Sigmoid colon (tissue), 7 donors: ENCODE data around the gene DPY19L1. TPM values are rescaled to one million over a fixed set of nuclear protein-coding genes. Genes with fewer than 3 reads are reported as not detected.
"Not testable (repeated sequence)": the region's sequence is repeated elsewhere in the genome, so short reads cannot be mapped to it uniquely, and the experiment has no call there.

Experiments used
- DNase-seq: peaks from one replicate; pipeline ENCODE4 v3.0.0-alpha.2; 2019
- H3K27ac ChIP-seq, 4 donors: fragments of 200-600 bp; sonication (generic); one replicate each; pipeline ENCODE4 v1.5.1; 2016 to 2019; ENCODE audit warnings: mild to moderate bottlenecking in 1 of 4
- H3K27me3 ChIP-seq, 3 donors: fragments of 200-600 bp; sonication (generic); one replicate each; pipeline ENCODE4 v1.5.1; 2019; ENCODE audit warnings: mild to moderate bottlenecking in 1 of 3
- H3K36me3 ChIP-seq, 4 donors: fragments of 200-600 bp; sonication (generic); one replicate each; pipeline ENCODE4 v1.5.1; 2016 to 2019
- H3K4me1 ChIP-seq, 4 donors: fragments of 200-600 bp; sonication (generic); one replicate each; pipeline ENCODE4 v1.5.1; 2017 to 2019
- H3K4me3 ChIP-seq, 4 donors: fragments of 200-600 bp; sonication (generic); one replicate each; pipeline ENCODE4 v1.5.1; 2017 to 2019; ENCODE audit warnings: mild to moderate bottlenecking in 2 of 4, moderate library complexity in 1 of 4
- H3K9me3 ChIP-seq, 4 donors: fragments of 200-600 bp in 3 of 4; sonication (generic) in 3 of 4; one replicate each; pipeline versions ENCODE4 v1.5.1 to v1.6.1; 2013 to 2019
- CTCF ChIP-seq, 4 experiments: fragments of 450-650 bp in 3 of 4; fragments of 200-600 bp in 1 of 4; IDR thresholded peaks; one replicate each; pipeline ENCODE4 v1.5.1; 2016 to 2019; ENCODE audit warnings: antibody characterized with exemption in 4 of 4, mild to moderate bottlenecking in 3 of 4, moderate library complexity in 2 of 4
- EP300 ChIP-seq, 4 donors: sonication (generic); formaldehyde crosslinking; IDR thresholded peaks; one replicate each; pipeline ENCODE4 v1.6.1; 2017; ENCODE audit warnings: antibody characterized with exemption in 4 of 4
- POLR2A ChIP-seq, 2 donors: fragments of 450-650 bp; IDR thresholded peaks; one replicate each; pipeline ENCODE4 v1.6.1; 2016; ENCODE audit warnings: antibody characterized with exemption in 2 of 2, mild to moderate bottlenecking in 2 of 2, moderate library complexity in 2 of 2
- POLR2AphosphoS5 ChIP-seq, 4 donors: sonication (generic); formaldehyde crosslinking; IDR thresholded peaks; one replicate each; pipeline ENCODE4 v1.6.1; 2017; ENCODE audit warnings: antibody characterized with exemption in 4 of 4
- WGBS, 2 donors: extraction: QIAGEN DNeasy Blood & Tissue Kit; methylation state at CpG; one replicate each; pipeline ENCODE4 v1.1.7; 2013; 5-methylcytosine and 5-hydroxymethylcytosine counted together
- intact Hi-C: fragments of 100-400 bp; cut with DNase I; formaldehyde crosslinking; loops from one replicate; pipeline ENCODE4 v1.15.1; 2023
- polyA plus RNA-seq, 3 donors: library from polyadenylated mRNA; stranded (reverse); fragments of 200-250 nt; gene quantifications; one replicate each; pipeline ENCODE4 v1.2.3, GENCODE V29; 2013
- small RNA-seq, 3 donors: library from RNA; depleted of rRNA; stranded (forward); fragments of <200 nt; gene quantifications; one replicate each; pipeline ENCODE3, GENCODE V24; 2016
- total RNA-seq, 4 donors: library from RNA; depleted of rRNA; stranded (reverse); fragments of >200 nt; gene quantifications; one replicate each; pipeline ENCODE4 v1.1.0, GENCODE V29; 2016
- donor health status: healthy with polysubstance abuse.
- donor health status: Bipolar disorder and iron deficiency.
- donor health status: healthy.

DPY19L1 gene
- total and polyA plus RNA-seq, 7 donors: 1.8 to 17.1 (median 12.1) TPM

DNA sequence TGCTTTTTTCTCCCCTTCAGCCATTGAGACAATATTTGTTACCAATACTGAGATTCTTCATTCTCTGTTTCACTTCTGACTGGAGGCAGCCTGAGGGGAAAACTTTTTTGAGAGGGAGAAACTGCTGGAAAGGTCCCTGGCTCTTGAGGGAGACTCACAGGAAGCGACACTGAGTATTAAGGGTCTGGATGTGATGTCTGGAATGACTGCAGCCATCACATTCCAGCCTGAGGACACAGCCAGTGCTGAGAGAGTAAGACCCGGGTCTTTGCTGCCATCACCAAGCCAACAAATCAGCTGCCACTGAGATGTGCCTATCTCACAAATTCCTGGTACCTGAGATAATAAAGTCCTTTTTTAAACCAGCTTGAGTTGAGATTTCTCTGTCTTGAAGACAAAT, 157.4 kb downstream of the DPY19L1 start:
- no peaks in the 10 kb centered on the region for H3K36me3 ChIP-seq
- 79 to 82% methylated on average over 2 of the region's 2 CpGs for WGBS, 2 donors
- no peak for DNase-seq
- H3K9me3 ChIP-seq: peaks cover 0 to 4% (median 0%) of the 10 kb centered on the region in 4 donors
- intact Hi-C loops: no loop called here
- no peak for TF ChIP-seq CTCF (IDR thresholded peaks at IDR 0.05)
- no peak for TF ChIP-seq POLR2AphosphoS5 (IDR thresholded peaks at IDR 0.05)
- TF ChIP-seq EP300 (IDR thresholded peaks at IDR 0.05): no peak
- no peak for TF ChIP-seq POLR2A (IDR thresholded peaks at IDR 0.05)
- H3K4me1 ChIP-seq: no peaks in the 10 kb centered on the region
- H3K27me3 ChIP-seq: no peaks in the 10 kb centered on the region
- no peak overlapping the region for H3K4me3 ChIP-seq
- no peak overlapping the region for H3K27ac ChIP-seq

GRCh38 chr7:34878944-34879735, 158.1 kb downstream of the DPY19L1 start:
- H3K9me3 ChIP-seq, intact Hi-C loops, DNase-seq, H3K36me3 ChIP-seq, H3K4me3 ChIP-seq, H3K27me3 ChIP-seq, H3K27ac ChIP-seq, H3K4me1 ChIP-seq: not testable (repeated sequence)
- 75 to 79% methylated on average over 8 of the region's 8 CpGs for WGBS, 2 donors

Small RNA genes lying within 50 kb of the gene (small RNA-seq; reads per million reads assigned to genes)
- gene MIR548N (0.06 to 0.22 (median 0.22) reads per million in 3 donors), gene RF00322 (0 reads per million in 3 donors)

Other genes with a start within 250 kb of the DPY19L1 start
- not detected for gene TBX20, start 216.6 kb upstream of the DPY19L1 start, total RNA-seq
- gene TBX20, start 216.6 kb upstream of the DPY19L1 start, polyA plus RNA-seq: under 1 TPM in 1 of 3 donors, not detected in 2; 0.04 TPM